ENCODE results near the gene IQCM.
"Not testable (repeated sequence)": the region's sequence is repeated elsewhere in the genome, so short reads cannot be mapped to it uniquely, and the experiment has no call there.

Gene IQCM

DNA sequence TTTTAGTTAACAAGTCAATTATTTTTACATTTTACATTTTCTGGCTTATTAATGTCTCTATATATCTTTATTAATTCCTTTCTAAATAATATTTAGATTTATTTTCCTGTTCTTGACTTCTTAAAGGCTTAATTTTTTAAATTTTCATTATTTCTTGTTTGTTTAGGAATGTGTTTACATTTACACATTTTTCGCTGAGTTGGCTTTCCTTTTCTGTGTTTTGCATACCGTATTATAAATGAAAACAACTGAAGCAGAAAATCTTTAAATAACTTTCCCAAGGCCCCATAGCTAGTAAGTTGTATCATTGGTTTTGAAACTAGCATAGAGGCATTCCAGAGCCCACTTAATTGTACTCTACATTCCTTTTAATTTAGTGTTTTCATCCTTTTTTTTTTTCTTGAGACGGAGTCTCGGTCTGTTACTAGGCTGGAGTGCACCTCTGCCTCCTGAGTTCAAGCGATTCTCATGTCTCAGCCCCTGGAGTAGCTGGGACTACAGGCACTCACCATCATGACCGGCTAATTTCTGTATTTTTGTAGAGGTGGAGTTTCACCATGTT is 261.6 kb downstream of the IQCM start:
- DNase-seq (ENCODE audit: insufficient read length) (no peak), FAIRE-seq (no peak)
- TF ChIP-seq TAF1 (IDR thresholded peaks at IDR 0.05; ENCODE audit: borderline replicate concordance, low read depth, low read length) (no peak), POLR2A (IDR thresholded peaks at IDR 0.05; ENCODE audit: low read depth, low read length) (no peak), POLR2AphosphoS5 (IDR thresholded peaks at IDR 0.05; ENCODE audit: low read depth, low read length) (no peak)

DNA sequence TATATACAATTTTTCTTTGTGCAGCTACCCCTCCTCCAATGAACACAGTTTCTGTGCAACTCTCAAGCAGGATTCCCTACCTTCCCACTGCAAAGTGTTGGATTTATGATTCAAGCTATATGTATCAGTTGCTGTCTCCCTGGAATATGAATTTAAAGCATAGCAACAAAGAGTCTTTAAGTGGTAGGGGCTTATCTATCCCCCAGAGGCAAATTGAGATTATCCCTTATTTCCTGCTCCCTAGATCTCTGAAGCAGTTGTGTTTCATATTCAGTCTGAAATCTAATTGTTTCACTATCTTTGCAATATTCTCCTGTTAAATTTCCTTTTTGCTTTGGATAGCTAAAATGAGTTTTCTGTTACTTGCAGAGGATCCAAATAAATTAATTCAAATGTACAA is 263.0 kb downstream of the IQCM start:
- no peak for TF ChIP-seq POLR2AphosphoS5 (IDR thresholded peaks at IDR 0.05; ENCODE audit: low read depth, low read length)
- no peak for TF ChIP-seq TAF1 (IDR thresholded peaks at IDR 0.05; ENCODE audit: borderline replicate concordance, low read depth, low read length)
- no peak for TF ChIP-seq POLR2A (IDR thresholded peaks at IDR 0.05; ENCODE audit: low read depth, low read length)
- FAIRE-seq: no peak

DNA sequence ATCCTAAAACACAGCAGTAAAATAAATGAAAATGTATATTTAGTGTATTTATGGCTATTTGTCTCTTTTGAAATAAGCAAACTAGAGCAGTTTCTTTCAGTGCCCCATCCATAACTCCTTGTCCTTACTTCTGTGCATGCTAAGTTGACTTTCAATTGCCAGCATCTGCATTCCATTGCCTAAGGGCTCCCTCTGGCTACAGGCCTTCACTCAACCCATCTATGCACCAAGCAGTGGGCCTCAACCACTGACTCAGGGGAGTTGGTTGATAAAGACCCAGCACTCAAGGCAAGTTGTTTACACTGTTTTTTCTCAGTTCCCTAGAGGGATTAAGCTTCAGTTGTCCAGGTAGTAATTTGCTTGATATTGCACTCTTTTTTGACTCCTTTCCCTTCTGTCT is 265.7 kb downstream of the IQCM start:
- TF ChIP-seq POLR2AphosphoS5 (IDR thresholded peaks at IDR 0.05; ENCODE audit: low read depth, low read length): no peak
- no peak for TF ChIP-seq TAF1 (IDR thresholded peaks at IDR 0.05; ENCODE audit: borderline replicate concordance, low read depth, low read length)
- no peak for TF ChIP-seq POLR2A (IDR thresholded peaks at IDR 0.05; ENCODE audit: low read depth, low read length)
- FAIRE-seq (no peak), DNase-seq (ENCODE audit: insufficient read length) (no peak)

More for the DNA sequence above, 263.0 kb downstream of the IQCM start:
- no peak for DNase-seq (ENCODE audit: insufficient read length)

DNA sequence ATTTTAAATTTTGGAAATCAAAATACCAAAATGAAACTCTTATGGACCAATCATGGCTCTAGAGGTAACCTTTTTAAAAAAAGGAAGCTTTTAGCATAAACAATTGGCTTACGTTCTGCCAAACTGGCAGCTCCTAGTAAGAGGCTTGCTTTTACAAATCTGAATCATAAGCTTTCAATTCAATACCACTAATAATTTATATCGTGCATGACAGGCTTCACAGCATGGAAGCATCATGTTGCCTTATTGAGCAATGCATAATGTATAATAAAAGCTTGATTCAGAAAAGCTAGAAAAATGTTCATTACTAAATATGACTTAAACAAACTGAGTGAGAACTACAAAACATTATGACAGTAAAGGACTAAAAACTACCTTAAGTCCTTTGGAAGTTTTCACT is 280.9 kb downstream of the IQCM start:
- TF ChIP-seq TAF1 (IDR thresholded peaks at IDR 0.05; ENCODE audit: borderline replicate concordance, low read depth, low read length) (no peak), POLR2A (IDR thresholded peaks at IDR 0.05; ENCODE audit: low read depth, low read length) (no peak), POLR2AphosphoS5 (IDR thresholded peaks at IDR 0.05; ENCODE audit: low read depth, low read length) (no peak)
- no peak for DNase-seq (ENCODE audit: insufficient read length)
- FAIRE-seq: no peak

DNA sequence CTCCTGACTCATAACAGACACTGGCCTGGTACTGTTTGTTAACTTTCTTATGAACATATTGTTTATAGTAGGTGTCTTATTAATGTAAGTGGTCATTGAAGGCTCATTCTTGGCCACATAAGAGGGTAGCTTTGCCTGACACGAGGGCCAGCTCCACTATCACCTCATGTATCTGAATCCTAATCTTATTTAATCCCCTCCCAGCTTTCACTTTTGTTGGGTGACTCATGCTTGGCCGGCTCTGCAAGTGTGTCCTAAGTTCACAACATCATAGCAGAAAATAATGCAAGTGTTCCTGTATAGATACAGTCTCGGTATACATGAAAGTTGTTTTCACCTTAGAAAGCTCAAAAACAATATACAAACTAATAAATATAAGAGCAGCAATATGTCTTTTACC is 283.8 kb downstream of the IQCM start:
- DNase-seq (ENCODE audit: insufficient read length) (no peak), FAIRE-seq (no peak)
- TF ChIP-seq POLR2AphosphoS5 (IDR thresholded peaks at IDR 0.05; ENCODE audit: low read depth, low read length): no peak
- TF ChIP-seq POLR2A (IDR thresholded peaks at IDR 0.05; ENCODE audit: low read depth, low read length): no peak

DNA sequence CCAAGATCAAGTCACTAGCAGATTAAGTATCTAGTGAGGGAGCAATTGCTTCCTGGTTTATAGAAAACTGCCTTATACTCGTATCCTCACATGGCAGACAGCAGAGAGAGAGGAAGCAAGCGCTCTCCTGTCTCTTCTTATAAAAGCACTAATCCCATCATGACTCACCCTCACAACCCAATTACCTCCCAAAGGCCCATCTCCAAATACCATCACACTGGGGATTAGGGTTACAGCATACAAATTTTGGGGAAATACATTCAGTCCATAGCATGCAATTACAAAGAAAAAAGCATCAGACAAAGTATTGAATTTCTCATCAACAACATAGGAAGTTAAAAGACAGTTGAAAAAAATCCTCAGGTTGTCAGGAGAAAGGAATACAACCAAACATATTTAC is 292.6 kb downstream of the IQCM start:
- FAIRE-seq: no peak
- no peak for DNase-seq (ENCODE audit: insufficient read length)
- no peak for TF ChIP-seq TAF1 (IDR thresholded peaks at IDR 0.05; ENCODE audit: borderline replicate concordance, low read depth, low read length)
- TF ChIP-seq POLR2A (IDR thresholded peaks at IDR 0.05; ENCODE audit: low read depth, low read length): no peak
- TF ChIP-seq POLR2AphosphoS5 (IDR thresholded peaks at IDR 0.05; ENCODE audit: low read depth, low read length): no peak

DNA sequence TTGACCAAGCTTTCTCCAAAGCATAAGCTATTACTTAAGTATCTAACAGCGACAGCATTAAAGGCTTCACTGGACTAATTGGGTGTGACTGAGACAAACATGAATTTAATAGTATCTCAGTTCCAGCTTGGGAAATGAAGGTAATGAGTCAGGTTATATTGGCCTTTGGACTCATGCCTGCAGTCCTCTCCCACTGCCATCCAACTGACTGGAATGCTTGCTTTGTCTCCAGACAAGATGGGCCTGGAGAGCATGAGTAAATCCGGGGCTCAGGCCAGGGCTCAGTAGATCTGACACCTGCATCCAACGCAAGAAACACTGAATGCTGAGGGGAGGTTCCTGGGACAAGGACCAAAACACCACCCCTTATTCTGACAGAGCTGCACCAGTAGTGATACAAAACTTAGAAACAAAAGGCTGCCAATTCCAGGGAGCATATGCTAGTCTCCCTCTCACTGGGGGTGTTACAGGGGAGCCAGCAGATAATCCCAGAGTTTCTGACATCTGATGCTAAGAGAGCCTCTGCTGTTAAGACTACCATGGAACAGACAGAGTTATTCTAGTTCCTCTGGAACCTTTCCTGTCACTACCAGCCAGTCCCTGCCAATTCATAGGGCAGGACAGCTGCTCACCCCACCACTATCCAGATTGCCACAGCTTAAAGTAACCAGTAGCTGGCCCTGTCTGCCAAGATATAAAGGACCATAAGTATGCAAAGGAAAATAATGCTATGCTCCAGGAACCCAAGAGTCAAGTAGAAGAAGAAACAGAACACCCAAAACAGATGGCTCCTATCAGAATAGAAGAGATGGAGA is 293.8 kb downstream of the IQCM start:
- FAIRE-seq (no peak), DNase-seq (ENCODE audit: insufficient read length) (no peak)
- TF ChIP-seq POLR2A (IDR thresholded peaks at IDR 0.05; ENCODE audit: low read depth, low read length) (no peak), POLR2AphosphoS5 (IDR thresholded peaks at IDR 0.05; ENCODE audit: low read depth, low read length) (no peak), TAF1 (IDR thresholded peaks at IDR 0.05; ENCODE audit: borderline replicate concordance, low read depth, low read length) (no peak)

DNA sequence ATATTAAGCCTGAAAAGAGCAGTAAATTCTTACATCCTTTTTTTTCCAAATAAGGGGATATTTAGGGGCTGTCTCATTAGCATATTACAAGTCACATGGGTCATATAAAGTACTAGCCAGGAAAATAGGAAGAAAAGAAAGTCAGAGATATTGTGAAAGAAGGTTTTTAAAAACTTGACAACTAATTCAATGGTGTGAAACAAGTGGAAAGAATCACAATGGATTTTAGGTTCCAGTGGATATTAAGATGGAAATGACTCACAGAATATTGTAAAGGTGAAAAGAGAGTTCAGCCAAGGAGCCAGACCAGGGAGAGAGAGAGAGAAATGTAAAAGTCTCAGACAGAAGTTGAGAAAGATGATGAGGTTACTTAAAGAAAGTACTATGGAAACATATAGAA is 297.2 kb downstream of the IQCM start:
- TF ChIP-seq POLR2AphosphoS5 (IDR thresholded peaks at IDR 0.05; ENCODE audit: low read depth, low read length) (no peak), TAF1 (IDR thresholded peaks at IDR 0.05; ENCODE audit: borderline replicate concordance, low read depth, low read length) (no peak), POLR2A (IDR thresholded peaks at IDR 0.05; ENCODE audit: low read depth, low read length) (no peak)
- DNase-seq (ENCODE audit: insufficient read length) (no peak), FAIRE-seq (no peak)

DNA sequence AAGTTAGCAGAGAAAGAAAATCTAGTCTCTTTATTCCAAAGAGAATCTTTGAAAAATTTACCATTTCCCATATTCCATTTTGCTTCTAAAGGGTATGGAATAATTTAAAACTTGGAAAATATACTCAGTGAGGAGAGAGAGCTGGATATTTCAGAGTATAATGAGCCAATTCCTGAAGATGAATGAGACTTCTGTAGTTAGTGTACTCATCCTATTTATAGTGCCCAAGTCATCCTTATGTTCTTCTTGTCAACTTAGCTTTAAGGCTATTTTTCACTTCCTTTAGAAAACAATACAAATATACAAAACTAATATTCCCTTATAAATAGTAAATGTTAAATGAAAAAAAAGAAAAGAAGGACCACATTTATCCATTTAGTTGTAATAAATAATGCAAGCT is 302.6 kb downstream of the IQCM start:
- TF ChIP-seq POLR2A (IDR thresholded peaks at IDR 0.05; ENCODE audit: low read depth, low read length) (no peak), POLR2AphosphoS5 (IDR thresholded peaks at IDR 0.05; ENCODE audit: low read depth, low read length) (no peak), TAF1 (IDR thresholded peaks at IDR 0.05; ENCODE audit: borderline replicate concordance, low read depth, low read length) (no peak)
- no peak for FAIRE-seq
- DNase-seq (ENCODE audit: insufficient read length): no peak

DNA sequence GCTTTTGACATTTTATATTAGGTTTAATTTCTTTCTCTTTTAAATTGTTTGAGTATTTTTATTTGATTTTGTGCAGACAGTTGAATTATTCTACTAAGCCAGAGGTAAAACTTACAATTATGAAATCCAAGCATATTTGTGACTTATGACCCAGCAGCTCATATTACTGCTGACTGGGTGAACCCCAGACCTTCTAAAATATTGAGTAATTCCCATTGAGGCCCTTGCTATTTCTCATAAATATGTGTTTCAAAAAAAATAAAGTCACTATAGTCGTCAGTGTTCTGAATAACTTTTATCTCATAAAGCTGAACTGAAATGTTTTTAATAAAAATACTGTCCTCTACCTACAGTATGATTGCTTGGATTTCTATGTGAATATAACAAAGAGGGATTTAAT is 303.1 kb downstream of the IQCM start:
- DNase-seq (ENCODE audit: insufficient read length): no peak

DNA sequence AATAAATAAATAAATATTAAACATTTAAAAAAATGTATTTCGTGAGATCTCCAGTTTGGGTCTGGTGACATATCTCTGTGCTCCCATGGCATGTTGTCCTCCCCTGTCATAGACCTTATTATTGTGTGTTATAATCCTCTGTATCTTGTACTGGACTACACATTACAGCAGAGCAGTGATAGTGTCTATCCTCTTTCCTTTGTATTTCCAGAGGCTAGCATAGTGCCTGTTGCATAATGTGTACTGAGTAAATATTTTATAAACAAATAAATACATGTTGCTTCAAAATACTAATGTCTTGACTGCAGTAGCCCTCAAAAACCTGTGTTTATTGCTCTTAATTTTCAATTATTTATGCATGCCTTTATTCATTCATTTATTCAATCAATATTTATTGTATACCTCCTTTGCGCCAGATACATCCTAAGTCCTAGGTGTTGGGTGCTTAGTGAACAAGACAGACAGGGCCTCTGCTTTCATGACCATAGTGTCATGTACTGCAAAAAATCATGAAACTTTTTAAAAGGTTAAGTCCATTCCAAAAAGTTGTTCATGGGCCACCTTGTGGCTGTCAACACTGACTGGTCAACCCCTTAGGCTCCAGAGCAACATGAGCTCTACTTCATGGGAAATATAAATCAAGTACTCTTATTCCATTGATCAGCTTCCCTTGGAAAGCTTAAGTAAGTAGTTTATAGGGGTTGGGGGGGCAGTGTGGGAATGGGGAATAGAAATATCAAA is 303.9 kb downstream of the IQCM start:
- no peak for FAIRE-seq

More for the DNA sequence above, 303.1 kb downstream of the IQCM start:
- TF ChIP-seq POLR2AphosphoS5 (IDR thresholded peaks at IDR 0.05; ENCODE audit: low read depth, low read length) (no peak), POLR2A (IDR thresholded peaks at IDR 0.05; ENCODE audit: low read depth, low read length) (no peak), TAF1 (IDR thresholded peaks at IDR 0.05; ENCODE audit: borderline replicate concordance, low read depth, low read length) (no peak)
- no peak for FAIRE-seq

DNA sequence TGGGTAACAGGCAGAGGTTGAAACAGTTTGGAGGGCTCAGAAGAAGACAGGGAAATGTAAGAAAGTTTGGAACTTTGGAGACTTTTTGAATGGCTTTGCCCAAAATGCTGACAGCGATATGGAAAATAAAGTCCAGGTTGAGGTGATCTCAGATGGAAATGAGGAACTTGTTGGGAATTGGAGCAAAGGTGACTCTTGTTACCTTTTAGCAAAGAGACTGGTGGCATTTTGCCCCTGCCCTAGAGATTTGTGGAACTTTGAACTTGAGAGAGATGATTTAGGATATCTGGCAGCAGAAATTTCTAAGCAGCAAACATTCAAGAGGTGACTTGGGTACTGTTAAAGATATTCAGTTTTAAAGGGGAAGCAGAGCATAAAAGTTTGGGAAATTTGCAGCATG is 308.3 kb downstream of the IQCM start:
- not testable (repeated sequence) for FAIRE-seq; DNase-seq (ENCODE audit: insufficient read length)

More for the DNA sequence above, 303.9 kb downstream of the IQCM start:
- no peak for DNase-seq (ENCODE audit: insufficient read length)
- no peak for TF ChIP-seq POLR2AphosphoS5 (IDR thresholded peaks at IDR 0.05; ENCODE audit: low read depth, low read length)
- TF ChIP-seq POLR2A (IDR thresholded peaks at IDR 0.05; ENCODE audit: low read depth, low read length): no peak
- no peak for TF ChIP-seq TAF1 (IDR thresholded peaks at IDR 0.05; ENCODE audit: borderline replicate concordance, low read depth, low read length)
